ENCODE results near the gene CDK5R1.
A peak's percentile ranks its signal among the peaks of the same experiment; 100 is the strongest.
"Not testable (repeated sequence)": the region's sequence is repeated elsewhere in the genome, so short reads cannot be mapped to it uniquely, and the experiment has no call there.

Gene CDK5R1

DNA sequence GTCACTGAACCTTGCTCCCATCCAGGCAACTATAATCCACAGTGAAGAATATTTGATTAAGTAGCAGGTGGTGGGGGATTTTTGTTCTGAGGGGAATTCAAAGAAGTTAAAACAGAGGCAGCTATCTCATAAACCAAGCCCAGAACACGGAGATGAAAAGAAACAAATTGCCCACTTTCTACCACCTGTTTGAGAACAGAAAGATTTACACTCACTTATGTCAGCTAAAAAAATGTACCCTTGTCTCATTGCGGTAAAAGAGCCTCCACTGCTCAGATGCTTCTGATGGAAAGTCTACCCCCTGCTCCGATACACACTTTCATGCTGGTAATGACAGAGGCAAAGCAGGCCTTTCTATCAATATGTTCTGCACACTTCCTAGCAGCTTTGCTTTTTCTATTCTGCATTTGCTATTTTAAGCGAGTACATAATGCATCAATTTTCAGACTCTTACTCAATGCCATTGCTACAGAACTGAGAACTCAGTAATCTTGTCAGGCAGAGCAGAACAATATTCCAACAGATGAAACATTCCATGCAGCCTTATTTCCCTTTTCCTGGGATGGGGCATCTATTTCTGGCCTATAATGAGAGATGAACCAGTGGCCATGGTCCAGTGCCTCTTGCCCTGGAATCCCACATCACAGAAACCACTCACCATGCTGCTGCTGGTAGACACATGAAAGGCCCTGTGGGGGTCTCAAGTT lies 29.0 kb downstream of the CDK5R1 start:
- DNase-seq (ENCODE audit: insufficient read length, low spot score) (no peak), FAIRE-seq (peak; percentile 97)

DNA sequence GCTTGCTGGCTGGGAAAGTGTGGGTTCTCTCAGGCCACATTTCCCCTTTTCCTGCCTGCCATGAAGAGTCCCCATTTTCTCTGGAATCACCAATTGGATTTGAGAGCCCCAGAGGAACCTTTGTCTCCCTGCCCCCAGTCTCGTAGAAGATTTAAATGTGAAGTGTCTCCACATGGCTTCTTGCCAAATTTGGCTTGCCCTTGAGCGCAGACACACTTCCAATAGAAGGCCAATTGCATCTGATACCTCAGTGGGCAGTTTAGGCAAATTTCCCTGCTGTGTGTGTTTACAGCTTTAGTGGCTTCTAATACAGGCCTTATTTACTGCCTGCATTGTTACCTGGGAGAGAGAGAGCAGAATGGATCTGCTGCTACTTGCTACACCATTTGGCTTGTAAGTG lies 29.7 kb downstream of the CDK5R1 start:
- DNase-seq (ENCODE audit: insufficient read length, low spot score) (no peak), FAIRE-seq (no peak)

DNA sequence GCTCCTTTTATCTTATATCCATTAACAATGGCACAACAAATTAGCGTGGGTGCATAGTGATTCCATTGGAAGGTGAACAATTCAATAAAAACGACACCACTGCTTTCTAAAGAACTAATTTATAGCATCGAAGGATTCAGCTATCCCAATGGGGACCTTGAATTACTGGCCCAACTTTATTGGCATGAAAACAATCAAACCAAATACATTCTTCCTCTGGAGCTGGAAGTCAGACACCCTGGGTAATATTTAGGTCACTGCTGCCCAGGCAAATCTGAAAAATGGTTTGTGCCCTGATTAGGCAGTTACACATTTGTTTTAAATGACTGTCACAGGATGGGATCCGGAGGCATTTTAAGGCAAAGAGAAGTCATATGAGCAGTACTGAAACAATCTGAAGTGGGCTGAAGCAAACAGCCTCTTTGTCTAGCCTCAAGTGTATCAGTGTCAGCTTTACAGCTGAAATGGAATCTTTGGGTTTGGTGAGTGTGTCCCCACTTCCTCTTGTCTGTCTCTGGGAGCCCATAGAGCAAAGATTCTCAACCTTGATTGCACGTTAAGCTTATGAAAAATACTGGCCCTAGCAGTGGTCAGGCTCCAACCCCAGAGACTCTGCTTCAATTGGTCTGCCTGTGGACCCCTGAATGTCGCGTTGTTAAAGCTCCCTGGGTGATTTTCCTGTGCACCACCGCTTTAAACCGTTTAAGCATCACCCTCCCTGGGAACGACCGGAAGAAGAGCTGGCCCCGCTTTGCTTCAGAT lies 30.3 kb downstream of the CDK5R1 start:
- peak; percentile 85 for FAIRE-seq
- DNase-seq (ENCODE audit: insufficient read length, low spot score), result no peak

DNA sequence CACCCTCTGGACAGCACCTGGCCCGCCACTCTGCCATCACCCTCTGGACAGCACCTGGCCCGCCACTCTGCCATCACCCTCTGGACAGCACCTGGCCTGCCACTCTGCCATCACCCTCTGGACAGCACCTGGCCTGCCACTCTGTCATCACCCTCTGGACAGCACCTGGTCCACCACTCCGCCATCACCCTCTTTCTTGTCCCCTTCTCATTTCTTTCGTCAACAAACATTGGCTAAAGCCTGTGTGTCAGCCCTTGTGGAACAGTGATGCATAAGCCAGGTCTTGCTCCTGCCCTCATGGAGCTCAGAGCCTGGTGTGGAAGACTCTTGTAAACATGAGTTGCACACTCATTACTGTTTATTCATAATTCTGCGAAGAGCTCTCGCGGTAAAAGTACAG lies 31.2 kb downstream of the CDK5R1 start:
- FAIRE-seq (peak; percentile 18), DNase-seq (ENCODE audit: insufficient read length, low spot score) (no peak)

DNA sequence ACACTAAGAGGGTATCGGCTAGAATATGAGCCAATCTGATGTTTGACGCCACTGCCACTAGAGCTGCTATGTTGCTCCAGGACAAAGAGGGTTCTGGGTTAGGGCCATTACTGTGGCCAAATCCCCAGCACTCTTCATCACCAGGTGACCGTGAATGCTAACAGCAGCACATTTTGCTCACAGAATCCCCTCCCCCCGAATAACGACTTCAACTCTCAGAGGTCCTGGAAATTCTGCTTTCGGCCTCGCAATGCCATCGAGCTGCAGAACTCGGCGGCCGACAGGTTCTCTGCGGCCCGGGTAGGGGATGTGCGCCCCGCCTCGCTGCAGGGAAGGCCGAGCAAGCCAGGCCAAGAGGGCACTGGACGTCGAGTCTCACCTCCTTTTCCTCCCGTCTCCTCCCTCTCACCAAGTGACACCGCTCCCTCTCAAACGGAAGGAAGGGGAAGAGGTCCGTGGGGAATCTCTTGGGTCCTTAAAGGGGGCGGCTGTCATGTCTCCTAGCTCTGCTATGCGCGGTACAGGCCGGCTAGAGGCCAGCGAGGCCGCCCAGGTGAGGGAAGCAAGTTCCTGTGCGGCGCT lies 31.9 kb downstream of the CDK5R1 start:
- FAIRE-seq, result no peak

DNA sequence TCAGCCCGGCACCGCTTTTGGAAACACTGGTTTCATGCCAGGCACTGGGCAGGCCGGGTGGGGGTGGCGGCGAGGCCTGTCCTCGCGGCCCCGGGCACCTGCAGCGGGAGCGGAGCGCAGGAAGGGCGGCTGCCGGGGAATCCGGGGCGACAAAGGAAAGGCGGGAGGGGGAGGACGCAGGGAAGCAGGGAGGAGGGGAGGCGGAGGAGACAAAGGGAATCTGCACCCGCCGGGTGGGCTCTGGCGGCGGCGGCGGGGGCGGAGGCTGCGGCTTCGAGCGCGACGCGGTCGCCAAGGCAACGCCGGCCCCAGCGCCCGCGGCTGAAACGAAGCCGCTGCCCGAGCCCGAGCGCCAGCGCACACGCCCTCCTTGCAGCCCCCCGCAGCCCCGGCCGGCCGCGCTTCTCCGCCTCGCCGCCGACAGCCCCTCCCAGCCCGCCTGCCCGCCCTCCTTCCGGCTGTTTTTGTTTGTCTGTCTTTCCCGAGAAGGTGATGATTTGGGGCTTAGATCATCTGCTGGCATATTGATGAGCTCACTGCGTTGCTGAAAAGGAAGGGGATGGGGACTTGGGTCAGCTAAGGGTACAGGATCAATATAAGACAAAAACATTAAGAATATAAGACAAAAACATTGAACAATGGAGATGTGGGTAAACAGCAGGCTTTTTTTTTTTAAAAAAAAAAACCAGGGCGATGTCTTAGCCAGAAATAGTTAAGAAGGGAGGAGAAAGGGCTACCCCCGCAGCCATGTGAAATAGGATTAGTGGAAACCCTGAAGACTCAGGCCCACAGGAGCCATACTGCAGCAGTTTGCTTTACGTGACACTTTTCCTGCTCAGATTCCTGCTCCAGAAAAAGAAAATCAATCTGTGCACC lies 32.7 kb downstream of the CDK5R1 start:
- FAIRE-seq (peak; percentile 26), DNase-seq (ENCODE audit: insufficient read length, low spot score) (no peak)

More for the DNA sequence above, 31.9 kb downstream of the CDK5R1 start:
- no peak for DNase-seq (ENCODE audit: insufficient read length, low spot score)

DNA sequence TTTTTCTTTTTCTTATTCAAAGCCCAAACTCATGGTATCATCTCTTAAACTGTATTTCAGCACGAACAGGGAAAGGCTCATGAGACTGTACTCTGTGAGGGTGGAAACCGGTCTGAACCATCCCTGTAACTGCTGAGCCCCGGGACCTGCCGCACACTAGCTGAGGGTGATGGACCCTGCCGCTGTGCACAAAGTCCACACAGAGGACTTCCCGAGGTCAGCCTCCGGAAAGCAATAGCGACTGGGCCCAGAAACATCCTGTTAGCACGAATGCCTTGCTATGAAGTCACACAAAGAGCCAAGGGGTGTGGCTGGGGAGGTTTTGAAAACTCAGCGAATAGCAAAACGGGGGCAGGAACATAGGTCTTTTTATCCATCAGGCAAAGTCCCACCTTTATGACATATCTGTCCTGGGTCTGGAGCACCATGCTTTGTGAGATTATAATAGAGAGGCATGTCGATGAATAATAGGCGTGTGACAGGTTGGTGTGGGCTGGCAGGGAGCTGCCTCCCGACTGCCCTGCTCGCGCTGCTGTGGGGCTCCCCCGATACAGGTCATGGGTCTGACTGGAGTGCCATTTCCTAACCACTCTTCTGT lies 33.4 kb downstream of the CDK5R1 start:
- FAIRE-seq, result peak; percentile 98
- no peak for DNase-seq (ENCODE audit: insufficient read length, low spot score)

DNA sequence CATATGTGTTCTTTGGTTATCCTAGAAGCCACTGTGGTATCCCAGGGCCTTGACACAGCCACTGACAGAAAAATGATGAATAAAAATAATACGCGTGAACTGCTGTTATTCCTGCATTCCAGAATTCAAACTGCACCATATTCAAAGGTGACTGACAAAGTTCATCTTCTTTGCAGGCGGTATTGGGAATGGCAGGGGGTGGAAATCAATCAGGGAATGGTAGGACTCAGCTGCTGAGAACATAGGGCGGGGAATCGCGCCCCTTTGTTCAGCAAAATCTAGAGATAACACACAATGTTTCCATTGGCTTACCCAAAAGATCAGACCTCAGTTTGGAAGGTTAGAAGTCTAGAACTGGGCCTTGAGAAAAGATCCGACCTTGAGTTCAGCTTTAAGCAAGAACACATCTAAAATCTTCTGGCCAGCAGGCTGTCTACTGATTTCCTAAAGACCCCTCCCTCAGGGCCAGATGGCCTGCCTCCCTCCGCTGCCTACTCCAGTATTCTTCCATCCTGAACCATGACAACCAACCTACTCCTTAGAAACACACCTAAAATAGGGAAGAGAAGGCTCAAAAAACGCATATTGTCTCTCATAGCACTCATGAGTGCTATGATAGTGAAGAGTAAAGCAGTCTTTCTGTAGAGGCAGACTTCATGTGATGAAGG lies 34.1 kb downstream of the CDK5R1 start:
- peak; percentile 85 for FAIRE-seq
- DNase-seq (ENCODE audit: insufficient read length, low spot score), result no peak

DNA sequence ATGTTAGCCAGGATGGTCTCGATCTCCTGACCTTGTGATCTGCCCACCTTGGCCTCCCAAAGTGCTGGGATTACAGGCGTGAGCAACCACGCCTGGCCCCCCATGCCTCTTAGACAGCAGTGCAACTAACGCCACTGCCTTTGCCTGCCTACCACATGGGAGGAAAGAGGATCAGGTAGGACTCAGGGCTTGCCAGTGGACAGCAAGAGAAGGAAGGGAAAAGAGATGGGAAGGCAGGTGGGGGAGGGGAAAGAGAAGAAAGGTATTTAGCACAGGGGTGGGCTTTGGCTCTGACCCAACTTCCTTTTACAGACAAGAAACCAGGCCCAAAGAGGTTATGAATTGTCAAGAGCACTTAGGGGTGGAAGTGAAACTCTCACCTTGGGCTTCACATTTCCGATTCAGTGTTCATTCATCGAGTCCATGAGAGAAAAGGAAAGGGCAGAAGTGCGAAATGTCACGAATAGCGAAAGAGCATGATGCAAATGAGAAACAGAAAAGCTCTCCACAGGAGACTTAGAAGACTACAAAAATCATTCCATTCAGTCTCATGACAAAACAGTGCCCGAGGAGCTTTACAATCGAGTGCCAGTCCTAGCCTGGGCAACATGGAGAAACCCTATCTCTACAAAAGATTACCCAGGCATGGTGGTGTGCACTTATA lies 36.4 kb downstream of the CDK5R1 start:
- DNase-seq (ENCODE audit: insufficient read length, low spot score) (peak; percentile 72), FAIRE-seq (peak; percentile 100)

DNA sequence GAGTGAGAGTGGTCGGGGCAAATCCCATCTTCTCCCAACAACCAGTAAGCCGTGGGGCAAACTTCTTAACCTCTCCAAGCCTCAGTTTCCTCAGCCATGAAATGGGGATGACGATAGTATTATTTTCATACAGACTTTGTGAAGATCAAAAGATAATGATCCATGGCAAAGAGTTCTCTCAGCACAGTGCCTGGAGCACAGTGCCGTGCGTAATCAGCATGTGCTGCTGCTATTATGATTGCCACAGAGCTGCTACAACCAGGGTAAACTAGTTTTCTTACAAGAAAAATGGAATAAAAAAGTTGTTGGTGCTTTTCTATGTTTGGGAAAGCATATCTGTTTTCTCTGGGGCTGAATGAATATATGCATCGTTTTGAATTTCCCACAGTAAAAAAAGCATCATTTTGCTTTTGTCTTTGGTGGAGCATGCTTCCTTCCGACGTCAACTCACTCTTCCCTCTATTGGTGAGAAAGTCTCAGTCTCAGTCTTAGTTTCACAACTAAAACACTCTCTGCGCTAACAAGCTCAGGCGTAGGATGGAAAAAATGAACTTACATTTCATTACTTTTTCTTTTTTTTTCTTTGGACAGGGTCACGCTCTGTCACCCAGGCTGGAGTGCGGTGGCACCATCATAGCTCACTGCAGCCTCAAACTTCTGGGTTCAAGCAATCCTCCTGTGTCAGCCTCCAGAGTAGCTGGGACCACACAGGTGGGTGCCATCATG lies 37.2 kb downstream of the CDK5R1 start:
- no peak for DNase-seq (ENCODE audit: insufficient read length, low spot score)
- FAIRE-seq, result peak; percentile 98

DNA sequence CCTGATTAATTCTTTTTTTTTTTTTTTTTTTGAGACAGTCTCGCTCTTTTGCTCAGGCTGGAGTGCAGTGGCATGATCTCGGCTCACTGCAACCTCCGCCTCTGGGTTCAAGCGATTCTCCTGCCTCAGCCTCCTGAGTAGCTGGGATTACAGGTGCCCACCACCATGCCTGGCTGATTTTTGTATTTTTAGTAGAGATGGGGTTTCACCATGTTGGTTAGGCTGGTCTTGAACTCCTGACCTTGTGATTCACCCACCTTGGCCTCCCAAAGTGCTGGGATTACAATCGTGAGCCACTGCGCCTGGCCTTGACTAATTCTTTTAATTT lies 37.7 kb downstream of the CDK5R1 start:
- FAIRE-seq; DNase-seq (ENCODE audit: insufficient read length, low spot score): not testable (repeated sequence)

DNA sequence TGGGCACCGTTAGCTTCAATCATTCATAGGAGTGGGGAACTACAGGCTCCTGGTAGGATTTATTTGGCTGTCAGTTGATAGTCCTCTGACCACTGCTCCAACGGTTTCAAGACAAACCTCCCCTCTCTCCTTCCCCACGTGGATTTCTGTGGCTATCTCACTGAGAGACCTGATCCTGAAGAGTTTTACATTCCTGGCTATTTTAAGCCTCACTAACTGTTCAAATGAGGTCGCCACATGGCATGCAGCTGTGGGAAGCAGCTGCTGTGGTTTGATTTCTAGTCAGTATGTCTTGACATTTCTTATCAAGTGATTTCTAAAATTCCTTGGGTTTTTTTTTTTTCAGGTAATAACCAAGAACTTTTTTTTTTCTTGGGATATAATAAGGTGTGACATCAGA lies 38.3 kb downstream of the CDK5R1 start:
- FAIRE-seq, result peak; percentile 72
- no peak for DNase-seq (ENCODE audit: insufficient read length, low spot score)

DNA sequence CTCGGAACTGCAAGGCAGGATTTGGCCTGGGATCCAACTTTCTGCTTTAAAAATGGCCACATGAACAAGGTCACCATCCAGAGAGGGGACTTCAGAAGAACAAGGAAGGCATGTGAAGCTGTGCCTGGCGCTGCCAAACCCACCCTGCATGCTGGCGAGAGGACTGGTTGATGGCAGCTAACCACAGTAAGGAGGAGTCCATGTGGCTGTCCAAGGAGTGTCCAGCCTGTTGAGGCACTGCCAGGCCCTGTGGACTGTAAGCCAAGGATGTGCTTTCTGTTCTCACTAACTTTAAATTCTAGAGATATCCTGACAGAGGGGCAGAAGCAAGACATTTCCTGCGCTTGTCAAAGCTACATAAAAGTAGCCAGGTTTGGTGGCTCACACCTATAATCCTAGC lies 40.4 kb downstream of the CDK5R1 start:
- no peak for FAIRE-seq

DNA sequence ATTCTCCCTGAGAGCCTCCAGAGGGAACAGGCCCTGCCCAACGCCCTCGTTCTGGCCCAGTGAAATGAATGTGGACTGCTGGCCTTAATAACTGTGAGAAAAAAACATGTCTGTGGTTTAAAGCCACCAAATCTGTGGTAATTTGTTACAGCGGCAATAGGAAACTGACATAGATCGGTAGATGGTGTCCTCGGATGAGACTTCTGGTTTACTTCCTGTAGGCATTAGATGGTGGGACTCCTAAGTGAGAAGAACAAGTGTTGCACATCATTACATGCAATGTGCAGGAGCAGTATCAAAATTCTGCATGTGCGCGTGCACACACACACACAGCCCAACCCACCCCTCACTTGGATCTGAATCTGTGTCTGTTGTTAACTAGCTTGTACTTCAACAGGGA lies 42.0 kb downstream of the CDK5R1 start:
- peak; percentile 42 for FAIRE-seq
- DNase-seq (ENCODE audit: insufficient read length, low spot score), result no peak

More for the DNA sequence above, 40.4 kb downstream of the CDK5R1 start:
- DNase-seq (ENCODE audit: insufficient read length, low spot score), result no peak

DNA sequence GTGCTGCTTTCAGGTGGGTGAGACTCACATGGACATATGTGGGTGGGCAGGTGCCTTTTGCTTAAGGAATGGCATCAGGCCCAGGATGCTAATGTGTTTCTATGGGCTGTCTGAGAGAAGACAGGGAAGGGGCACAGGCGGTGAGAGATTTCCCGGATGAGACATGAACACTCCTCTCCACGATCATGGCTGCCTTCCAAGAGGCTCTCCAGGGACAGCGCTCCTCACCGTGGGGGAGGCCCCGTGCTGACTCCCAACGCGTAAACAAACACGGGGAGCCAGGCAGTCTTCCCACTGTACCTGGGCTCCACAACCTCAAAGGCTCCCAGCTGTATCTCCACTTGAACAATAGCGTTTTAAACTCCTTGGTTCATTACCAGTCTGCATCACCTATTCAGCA lies 42.8 kb downstream of the CDK5R1 start:
- DNase-seq (ENCODE audit: insufficient read length, low spot score), result no peak
- no peak for FAIRE-seq

DNA sequence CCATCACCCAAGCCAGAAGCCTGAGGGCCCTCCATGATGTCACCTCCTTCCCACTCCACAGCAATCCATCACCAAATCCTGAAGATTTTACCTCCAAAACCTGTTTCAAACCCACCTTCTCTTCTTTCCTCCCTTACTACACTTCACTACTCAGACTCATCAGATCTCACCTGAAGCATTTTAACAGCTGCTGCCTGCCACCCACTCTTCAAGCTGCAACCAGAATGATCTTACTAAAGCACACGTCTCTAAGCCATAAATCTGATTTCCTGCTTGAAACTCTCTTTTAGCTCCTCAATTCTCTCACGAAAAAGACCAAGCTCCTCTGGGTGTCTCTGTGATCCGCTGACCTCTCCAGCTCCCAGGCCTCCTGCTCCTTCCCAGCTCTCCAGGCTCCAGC lies 46.5 kb downstream of the CDK5R1 start:
- no peak for FAIRE-seq
- no peak for DNase-seq (ENCODE audit: insufficient read length, low spot score)

DNA sequence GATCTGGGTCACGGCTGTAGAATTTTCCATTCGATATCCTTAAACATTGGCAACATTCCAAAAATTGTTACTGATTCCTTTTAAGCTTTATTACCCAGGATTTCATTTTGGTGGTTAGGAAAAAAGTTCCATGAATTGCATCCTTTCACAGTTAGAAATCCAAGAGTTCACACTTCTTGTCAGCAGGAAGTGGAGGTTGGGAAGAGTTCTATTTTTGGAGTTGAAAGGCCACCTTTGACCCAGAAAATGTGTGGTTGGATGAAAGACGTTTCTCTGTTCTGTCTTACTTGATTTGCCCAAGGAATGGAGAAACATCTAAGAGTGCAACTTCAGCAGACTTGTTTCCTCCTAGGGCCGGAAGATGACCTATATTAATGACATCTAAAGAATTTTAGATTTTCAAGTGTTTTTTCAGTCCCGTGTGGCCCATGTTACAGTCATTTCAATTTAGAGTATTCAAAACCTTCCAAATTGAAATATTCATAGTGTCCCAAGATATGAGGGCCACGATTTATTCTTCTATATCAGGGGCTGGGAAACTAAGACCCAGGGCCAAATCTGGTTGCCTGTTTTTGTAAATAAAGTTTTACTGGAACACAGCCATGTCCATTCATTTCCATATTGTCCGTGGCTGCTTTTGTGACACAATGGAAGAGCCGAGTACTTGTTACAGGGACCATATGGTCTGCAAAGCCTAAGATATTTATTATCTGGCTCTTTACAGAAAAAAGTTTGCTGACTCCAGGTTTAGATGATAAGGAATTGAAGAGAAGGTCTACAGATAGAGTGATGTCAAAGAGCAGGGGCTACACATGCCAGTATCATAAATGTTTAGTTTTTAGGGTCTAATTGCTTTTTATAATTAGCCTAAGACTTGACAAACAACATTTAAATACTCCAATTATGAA lies 50.2 kb downstream of the CDK5R1 start:
- DNase-seq (ENCODE audit: insufficient read length, low spot score) (no peak), FAIRE-seq (no peak)
